DND-41 (cell line): ENCODE data around the gene PHYHIPL.

Source experiments
- ATAC-seq: fragments of 200-7000 bp; cut with Tn5 transposase; 3 replicates; pipeline ENCODE4 v1.9.1; 2021; ENCODE audit warnings: low read depth; ENCODE audit not compliant: insufficient read depth
- DNase-seq: peaks from one replicate; pipeline ENCODE4 v3.0.0-alpha.2; 2020
- H2AFZ ChIP-seq: 2 replicates; pipeline ENCODE4 v1.6.0; 2012; ENCODE audit warnings: low read depth, low read length
- H3K27ac ChIP-seq: 2 replicates; pipeline ENCODE4 v1.5.1; 2012; ENCODE audit warnings: low read length, inconsistent platforms
- H3K27me3 ChIP-seq: fragments of 200-600 bp; sonication (generic); 2 replicates; pipeline ENCODE4 v1.6.0; 2012; ENCODE audit warnings: low read length, mild to moderate bottlenecking, inconsistent platforms; ENCODE audit not compliant: insufficient read depth, poor library complexity
- H3K36me3 ChIP-seq: 2 replicates; pipeline ENCODE4 v1.5.1; 2012; ENCODE audit warnings: low read length, inconsistent platforms; ENCODE audit not compliant: insufficient read depth
- H3K4me1 ChIP-seq: 2 replicates; pipeline ENCODE4 v1.5.1; 2012; ENCODE audit warnings: mild to moderate bottlenecking, low read length; ENCODE audit not compliant: insufficient read depth
- H3K4me2 ChIP-seq: 2 replicates; pipeline ENCODE4 v1.6.0; 2012; ENCODE audit warnings: mild to moderate bottlenecking, moderate library complexity, low read length, inconsistent platforms; ENCODE audit not compliant: insufficient read depth
- H3K4me3 ChIP-seq, 2 experiments: fragments of 200-600 bp in 1 of 2; shearing (Covaris generic) in 1 of 2; 2 replicates each; pipeline ENCODE4 v1.5.1; 2012 to 2016; ENCODE audit warnings: inconsistent platforms in 2 of 2, low read length in 2 of 2, mild to moderate bottlenecking in 2 of 2, low read depth in 1 of 2, moderate library complexity in 1 of 2
- H3K79me2 ChIP-seq: 2 replicates; pipeline ENCODE4 v1.6.0; 2012; ENCODE audit warnings: low read length, inconsistent platforms; ENCODE audit not compliant: insufficient read depth
- H3K9ac ChIP-seq: 2 replicates; pipeline ENCODE4 v1.6.0; 2012; ENCODE audit warnings: low read depth, mild to moderate bottlenecking, inconsistent platforms, low read length, moderate library complexity
- H3K9me3 ChIP-seq: 2 replicates; pipeline ENCODE4 v1.5.1; 2012; ENCODE audit warnings: low read length, moderate library complexity, mild to moderate bottlenecking, inconsistent platforms; ENCODE audit not compliant: insufficient read depth, severe bottlenecking
- H4K20me1 ChIP-seq: 2 replicates; pipeline ENCODE4 v1.6.0; 2012; ENCODE audit warnings: low read length; ENCODE audit not compliant: insufficient read depth
- CTCF ChIP-seq: IDR thresholded peaks from 2 replicates; pipeline ENCODE4 v1.5.1; 2012; ENCODE audit warnings: borderline replicate concordance, low read length, moderate library complexity, mild to moderate bottlenecking; ENCODE audit not compliant: poor library complexity, severe bottlenecking; ENCODE audit errors: extremely low read depth
- EZH2 ChIP-seq: IDR thresholded peaks from 3 replicates; pipeline ENCODE4 v1.6.1; 2012; ENCODE audit warnings: borderline replicate concordance, low read depth, mild to moderate bottlenecking, moderate library complexity, low read length, inconsistent platforms; ENCODE audit not compliant: severe bottlenecking

Gene PHYHIPL

DNA sequence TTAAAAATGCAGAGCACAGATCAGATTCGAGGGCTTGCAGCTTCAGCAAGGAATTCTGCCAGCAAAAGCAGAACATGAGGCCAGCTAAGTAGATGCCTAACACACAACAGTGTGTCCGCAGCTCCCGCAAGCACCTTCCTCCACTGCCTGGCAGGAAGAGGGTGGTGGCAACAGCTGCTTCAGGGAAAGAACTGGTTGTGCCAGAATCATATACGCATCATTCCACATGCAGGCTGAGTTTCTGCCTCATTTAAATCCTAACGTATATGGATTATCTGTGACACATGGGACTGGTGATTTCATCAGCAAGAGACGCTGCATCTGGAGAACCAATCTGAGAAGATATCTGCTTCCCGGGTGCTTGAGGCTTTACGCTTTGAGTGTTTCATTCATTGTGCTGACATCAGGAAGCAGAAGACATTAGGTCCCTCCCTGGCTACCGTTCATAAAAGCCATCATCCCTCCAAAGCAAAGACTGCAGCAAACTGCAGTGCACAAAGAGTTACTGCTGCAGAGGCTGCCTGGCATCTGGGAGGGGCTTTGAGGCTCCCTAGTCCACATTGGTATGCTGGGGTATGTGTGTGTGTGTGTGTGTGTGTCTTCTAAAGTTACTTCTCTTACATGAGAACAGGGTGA is 107.1 kb downstream of the PHYHIPL start:
- TF ChIP-seq EZH2 (no peak), CTCF (no peak)
- no peaks in the 10 kb centered on the region for H3K36me3 ChIP-seq
- no peak overlapping the region for H3K4me2 ChIP-seq
- no peaks in the 10 kb centered on the region for H3K4me1 ChIP-seq
- H4K20me1 ChIP-seq: no peaks in the 10 kb centered on the region
- DNase-seq: no peak
- H3K9ac ChIP-seq: no peak overlapping the region
- ATAC-seq: no peak
- no peaks in the 10 kb centered on the region for H3K79me2 ChIP-seq
- H3K9me3 ChIP-seq: no peaks in the 10 kb centered on the region
- H3K4me3 ChIP-seq: no peak overlapping the region
- H2AFZ ChIP-seq: no peak overlapping the region
- H3K27ac ChIP-seq: no peak overlapping the region
- H3K27me3 ChIP-seq: no peaks in the 10 kb centered on the region

DNA sequence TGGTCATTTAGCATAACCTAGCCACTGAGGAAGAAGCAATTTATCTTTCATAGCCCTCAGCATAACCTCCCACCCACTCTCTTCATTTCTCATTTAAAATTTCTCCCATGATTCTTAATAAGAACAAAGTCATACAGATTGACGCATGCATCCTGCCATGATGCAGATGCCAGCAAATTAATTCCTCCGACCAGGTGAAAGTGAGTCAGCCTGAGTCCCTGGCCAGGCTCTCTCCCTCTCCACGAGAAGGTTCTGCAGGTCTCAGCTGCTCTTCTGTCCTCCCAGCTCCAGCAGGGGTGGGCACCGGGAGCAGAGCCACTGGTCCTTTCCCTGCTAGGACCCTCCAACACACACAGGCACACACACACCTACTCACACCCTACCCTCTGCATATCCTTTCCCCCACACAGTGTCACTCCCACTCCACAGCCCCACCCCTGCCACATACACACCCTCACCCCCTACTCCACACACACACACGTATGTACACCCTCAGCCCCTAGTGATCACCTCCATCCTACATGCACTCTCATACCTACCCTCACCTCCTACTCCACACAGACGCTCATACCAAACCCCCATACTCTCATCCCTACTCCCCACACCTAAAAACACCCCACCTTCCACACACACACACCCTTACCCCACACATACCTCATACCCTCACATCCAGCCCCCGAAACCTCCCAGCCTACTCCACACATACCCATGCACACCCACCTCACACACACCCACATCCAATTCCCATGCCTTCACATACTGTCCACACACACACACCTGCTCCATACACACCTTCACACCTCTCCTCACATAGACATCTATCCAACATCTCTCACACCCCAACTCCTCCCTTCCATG is 107.9 kb downstream of the PHYHIPL start:
- Histone ChIP-seq H3K9ac (no peak overlapping the region), H3K9me3 (no peaks in the 10 kb centered on the region), H3K27me3 (no peaks in the 10 kb centered on the region), H2AFZ (no peak overlapping the region), H3K27ac (no peak overlapping the region), H3K4me3 (no peak overlapping the region), H4K20me1 (no peaks in the 10 kb centered on the region), H3K79me2 (no peaks in the 10 kb centered on the region), H3K4me1 (no peaks in the 10 kb centered on the region), H3K4me2 (no peak overlapping the region), H3K36me3 (no peaks in the 10 kb centered on the region)
- ATAC-seq (no peak), DNase-seq (no peak)
- no peak for TF ChIP-seq EZH2
- TF ChIP-seq CTCF: no peak

DNA sequence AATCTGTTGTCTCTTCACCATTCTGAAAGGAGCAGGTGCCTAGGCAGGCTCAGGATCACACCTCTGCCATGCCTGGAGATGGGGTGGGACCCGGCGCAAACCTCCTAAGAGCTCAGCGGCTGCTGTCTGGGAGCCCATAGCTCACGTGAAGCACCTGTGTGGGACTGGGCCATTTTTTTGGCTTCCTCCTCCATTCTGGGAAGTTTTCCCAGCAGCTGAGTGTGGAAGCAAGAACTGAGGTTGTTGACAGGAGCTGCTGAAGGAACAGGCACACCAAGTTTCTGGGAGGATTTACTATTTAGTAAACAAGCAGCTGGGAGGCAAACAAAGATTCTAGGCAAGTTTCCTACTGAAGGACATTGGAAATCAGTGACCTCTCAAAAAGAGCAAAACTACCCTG is 108.6 kb downstream of the PHYHIPL start:
- no peak overlapping the region for H3K27ac ChIP-seq
- no peak overlapping the region for H3K4me2 ChIP-seq
- ATAC-seq: no peak
- no peaks in the 10 kb centered on the region for H3K27me3 ChIP-seq
- H3K4me3 ChIP-seq: no peak overlapping the region
- no peaks in the 10 kb centered on the region for H3K4me1 ChIP-seq
- no peaks in the 10 kb centered on the region for H3K79me2 ChIP-seq
- no peaks in the 10 kb centered on the region for H3K9me3 ChIP-seq
- TF ChIP-seq CTCF: no peak
- TF ChIP-seq EZH2: no peak
- H4K20me1 ChIP-seq: no peaks in the 10 kb centered on the region
- H3K9ac ChIP-seq: no peak overlapping the region
- DNase-seq: no peak
- H3K36me3 ChIP-seq: no peaks in the 10 kb centered on the region
- no peak overlapping the region for H2AFZ ChIP-seq
